CD4-positive, CD25-positive, alpha-beta regulatory T cell (primary cell): ENCODE measurements around the gene TREML2. TPM values are rescaled to one million over a fixed set of nuclear protein-coding genes. Genes with fewer than 3 reads are reported as not detected.

Experiments
- ATAC-seq, 2 donors: fragments of 150-1000 bp; cut with Tn5 transposase; one replicate each; pipeline ENCODE4 v1.10.0; 2021; ENCODE audit warnings: low read depth in 2 of 2, moderate number of reproducible peaks in 2 of 2, moderate library complexity in 1 of 2
- DNase-seq, 3 donors: peaks; one replicate each; pipeline versions ENCODE4 v3.0.0 to v3.0.0-alpha.2; 2012 to 2022; ENCODE audit warnings: mixed read lengths in 1 of 3
- H3K27ac ChIP-seq: one replicate; pipeline ENCODE4 v1.7.0; 2013; ENCODE audit warnings: mild to moderate bottlenecking, low read length; ENCODE audit not compliant: insufficient read depth, poor library complexity, severe bottlenecking
- H3K27me3 ChIP-seq: one replicate; pipeline ENCODE4 v1.7.0; 2013; ENCODE audit warnings: low read length; ENCODE audit not compliant: control insufficient read depth, insufficient read depth
- H3K36me3 ChIP-seq: one replicate; pipeline ENCODE4 v1.7.0; 2013; ENCODE audit warnings: mild to moderate bottlenecking, low read length, moderate library complexity; ENCODE audit not compliant: control insufficient read depth, insufficient read depth
- H3K4me1 ChIP-seq: 2 replicates; pipeline ENCODE4 v1.7.0; 2013; ENCODE audit warnings: mild to moderate bottlenecking, low read length; ENCODE audit not compliant: insufficient read depth, control insufficient read depth, poor library complexity, severe bottlenecking
- H3K4me3 ChIP-seq: one replicate; pipeline ENCODE4 v1.7.0; 2013; ENCODE audit warnings: low read depth, mild to moderate bottlenecking, low read length, moderate library complexity
- H3K9me3 ChIP-seq, 2 experiments: 1 replicate in 1 of 2; 2 replicates in 1 of 2; pipeline ENCODE4 v1.7.0; 2013; ENCODE audit warnings: low read length in 2 of 2, mild to moderate bottlenecking in 1 of 2, moderate library complexity in 1 of 2; ENCODE audit not compliant: control insufficient read depth in 2 of 2
- H3K27ac Mint-ChIP-seq, 3 donors: one replicate each; pipeline ENCODE4 v1.8.0; 2020 to 2022; ENCODE audit warnings: mild to moderate bottlenecking in 3 of 3, mixed read lengths in 3 of 3, moderate library complexity in 2 of 3
- H3K27me3 Mint-ChIP-seq: one replicate; pipeline ENCODE4 v1.8.0; 2022; ENCODE audit warnings: mild to moderate bottlenecking, mixed read lengths
- H3K36me3 Mint-ChIP-seq: one replicate; pipeline ENCODE4 v1.8.0; 2020; ENCODE audit warnings: mixed read lengths
- H3K4me1 Mint-ChIP-seq, 4 donors: one replicate each; pipeline ENCODE4 v1.8.0; 2020 to 2022; ENCODE audit warnings: mixed read lengths in 4 of 4, mild to moderate bottlenecking in 1 of 4
- H3K4me3 Mint-ChIP-seq, 4 donors: one replicate each; pipeline ENCODE4 v1.8.0; 2020 to 2022; ENCODE audit warnings: mild to moderate bottlenecking in 4 of 4, mixed read lengths in 4 of 4, moderate library complexity in 3 of 4
- H3K9me3 Mint-ChIP-seq, 7 donors: one replicate each; pipeline ENCODE4 v1.8.0; 2020 to 2022; ENCODE audit warnings: mixed read lengths in 7 of 7, mild to moderate bottlenecking in 3 of 7, moderate library complexity in 2 of 7
- polyA plus RNA-seq, 4 donors: library from polyadenylated mRNA; unstranded; fragments of 300-500 nt; fragmentation: Illumina TruSeq; gene quantifications; one replicate each; pipeline ENCODE4 v1.2.3, GENCODE V29; 2021
- total RNA-seq: library from RNA; stranded (reverse); gene quantifications from one replicate; pipeline ENCODE4 v1.2.3, GENCODE V29; 2022

Gene TREML2
- total and polyA plus RNA-seq, 5 donors from 2014 or later = 0.64 to 1.7 (median 1.4) TPM

DNA sequence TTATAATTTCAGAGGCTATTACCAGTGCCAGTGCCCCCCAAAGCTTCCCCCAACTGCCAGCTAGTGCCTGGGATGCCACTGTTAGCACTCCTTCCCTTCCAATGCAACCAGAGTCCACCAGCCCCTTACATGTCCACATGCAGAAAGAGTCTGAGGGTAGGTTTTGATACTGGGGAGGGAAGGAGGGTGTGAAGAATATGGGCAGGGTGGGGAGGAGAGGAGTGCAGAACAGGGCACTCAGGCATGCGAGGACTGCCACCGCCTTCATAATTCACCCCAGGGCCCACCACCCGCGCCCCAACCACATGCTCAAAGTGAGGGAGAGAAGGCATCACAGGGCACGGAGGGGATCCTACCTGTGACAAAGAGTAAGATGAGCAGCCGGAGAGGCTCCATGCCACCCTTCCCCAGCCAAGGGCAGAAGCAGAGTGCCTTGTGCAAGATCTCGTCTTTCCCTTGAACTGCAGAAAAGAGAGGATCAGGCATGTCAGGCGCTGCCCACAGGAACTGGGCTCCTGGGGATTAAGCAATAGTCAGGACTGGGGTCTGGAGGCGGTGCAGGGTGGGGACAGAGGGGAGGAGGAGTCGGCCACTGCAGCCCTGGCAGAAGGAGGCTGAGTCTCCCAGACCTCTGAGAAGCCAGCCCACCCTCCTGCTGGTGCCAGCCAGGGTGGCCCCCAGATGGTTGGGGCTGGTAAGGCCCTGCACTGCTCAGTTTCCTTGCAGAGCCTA lies 38.1 kb downstream of the TREML2 start, which contains the start of gene TREM2:
TREM2 (minus strand) TSS at position 430 of the 732 bp plus-strand sequence; CDS start at position 396, 34 bp downstream.
- peaks cover 0 to 1% (median 0%) of the 10 kb centered on the region in 7 donors for H3K9me3 Mint-ChIP-seq
- ATAC-seq = no peak
- no peak within 1 kb of the TSS for H3K27ac ChIP-seq
- peaks cover 0 to 2% (median 0%) of the 10 kb centered on the region in 4 donors for H3K4me1 Mint-ChIP-seq
- no peak within 1 kb of the TSS for H3K27ac Mint-ChIP-seq
- no peaks in the 10 kb centered on the region for H3K27me3 Mint-ChIP-seq
- DNase-seq = no peak
- no peaks in the 10 kb centered on the region for H3K36me3 ChIP-seq
- no peaks in the 10 kb centered on the region for H3K9me3 ChIP-seq
- no peaks in the 10 kb centered on the region for H3K27me3 ChIP-seq
- no peak within 1 kb of the TSS for H3K4me3 ChIP-seq
- H3K36me3 Mint-ChIP-seq = no peaks in the 10 kb centered on the region
- H3K4me1 ChIP-seq = no peaks in the 10 kb centered on the region
- no peak within 1 kb of the TSS for H3K4me3 Mint-ChIP-seq

GRCh38 chr6:41161851-41162552 lies 38.9 kb downstream of the TREML2 start:
- Mint-ChIP-seq H3K27ac (no peak overlapping the region), H3K36me3 (no peaks in the 10 kb centered on the region), H3K4me3 (no peak overlapping the region), H3K4me1 (peaks cover 0 to 2% (median 0%) of the 10 kb centered on the region in 4 donors), H3K9me3 (peaks cover 0 to under 1% (median 0%) of the 10 kb centered on the region in 7 donors), H3K27me3 (no peaks in the 10 kb centered on the region)
- H3K36me3 ChIP-seq = no peaks in the 10 kb centered on the region
- H3K4me1 ChIP-seq = no peaks in the 10 kb centered on the region
- ATAC-seq (no peak), DNase-seq (no peak)
- no peaks in the 10 kb centered on the region for H3K9me3 ChIP-seq
- no peak overlapping the region for H3K4me3 ChIP-seq
- H3K27ac ChIP-seq = no peak overlapping the region
- no peaks in the 10 kb centered on the region for H3K27me3 ChIP-seq

GRCh38 chr6:41161380-41161779 lies 39.6 kb downstream of the TREML2 start:
- Histone ChIP-seq H3K9me3 (no peaks in the 10 kb centered on the region), H3K4me3 (no peak overlapping the region), H3K4me1 (no peaks in the 10 kb centered on the region), H3K27me3 (no peaks in the 10 kb centered on the region), H3K36me3 (no peaks in the 10 kb centered on the region), H3K27ac (no peak overlapping the region)
- H3K4me1 Mint-ChIP-seq = peaks cover 0 to 2% (median 0%) of the 10 kb centered on the region in 4 donors
- H3K27me3 Mint-ChIP-seq = peaks cover 2% of the 10 kb centered on the region
- no peaks in the 10 kb centered on the region for H3K36me3 Mint-ChIP-seq
- ATAC-seq = no peak
- H3K9me3 Mint-ChIP-seq = peaks cover 0 to 2% (median 0%) of the 10 kb centered on the region in 7 donors
- DNase-seq = no peak
- no peak overlapping the region for H3K4me3 Mint-ChIP-seq
- H3K27ac Mint-ChIP-seq = no peak overlapping the region

DNA sequence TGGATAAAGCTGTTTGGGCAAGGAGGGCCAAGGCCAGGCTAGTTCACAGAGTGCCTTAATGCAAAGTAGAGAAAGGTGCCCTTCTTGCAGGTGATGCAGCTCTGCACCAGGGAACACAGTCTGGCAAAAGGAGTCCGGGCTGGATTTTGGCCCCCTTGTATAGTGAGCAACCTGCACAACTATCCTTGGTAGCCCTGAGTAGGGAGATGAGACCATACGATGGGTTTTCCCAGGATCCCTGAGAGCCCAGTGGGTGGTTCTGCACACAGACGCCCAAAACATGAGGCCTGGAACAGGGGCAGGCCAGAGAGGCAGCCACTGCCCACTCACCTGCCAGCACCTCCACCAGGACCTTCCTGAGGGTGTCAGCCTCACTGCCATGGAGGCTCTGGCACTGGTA lies 40.0 kb downstream of the TREML2 start:
- no peak overlapping the region for H3K4me3 Mint-ChIP-seq
- peaks cover 0 to 2% (median 0%) of the 10 kb centered on the region in 7 donors for H3K9me3 Mint-ChIP-seq
- peaks cover 7% of the 10 kb centered on the region for H3K27me3 Mint-ChIP-seq
- H3K4me3 ChIP-seq = no peak overlapping the region
- no peaks in the 10 kb centered on the region for H3K36me3 ChIP-seq
- H3K27ac Mint-ChIP-seq = no peak overlapping the region
- no peaks in the 10 kb centered on the region for H3K9me3 ChIP-seq
- DNase-seq (no peak), ATAC-seq (no peak)
- H3K36me3 Mint-ChIP-seq = no peaks in the 10 kb centered on the region
- no peak overlapping the region for H3K27ac ChIP-seq
- peaks cover 0 to 2% (median 0%) of the 10 kb centered on the region in 4 donors for H3K4me1 Mint-ChIP-seq
- no peaks in the 10 kb centered on the region for H3K27me3 ChIP-seq
- no peaks in the 10 kb centered on the region for H3K4me1 ChIP-seq

DNA sequence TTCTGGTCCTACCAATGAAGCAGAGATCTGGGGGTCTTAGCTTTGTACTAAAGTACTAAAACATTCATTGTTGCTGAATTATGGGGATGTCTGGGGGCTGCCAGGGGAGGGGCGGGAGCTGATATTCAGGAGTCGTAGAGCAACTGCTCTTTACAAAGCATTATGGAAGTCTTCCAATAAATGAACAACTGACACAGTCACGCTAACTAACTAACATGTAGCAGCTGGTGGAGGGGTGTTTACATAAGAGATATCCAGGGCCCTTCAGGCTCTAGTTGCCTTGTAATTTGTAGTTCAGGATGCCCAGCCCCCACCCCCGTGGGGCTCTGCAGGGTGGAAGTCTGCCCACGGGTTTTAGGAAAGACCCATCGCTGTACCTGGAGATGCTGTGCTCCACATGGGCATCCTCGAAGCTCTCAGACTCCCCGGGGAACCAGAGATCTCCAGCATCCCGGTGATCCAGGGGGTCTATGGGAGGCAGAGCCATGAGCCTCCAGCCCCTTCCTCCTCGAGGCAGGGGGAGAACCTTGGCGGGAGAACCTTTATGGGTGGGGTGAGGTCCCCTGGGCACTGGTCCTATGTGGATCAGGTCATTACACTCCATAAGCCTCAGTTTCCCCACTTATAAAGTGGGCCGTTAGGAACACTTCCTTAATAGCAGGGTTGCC lies 41.4 kb downstream of the TREML2 start:
- H3K4me1 Mint-ChIP-seq = peaks cover 0 to 3% (median under 1%) of the 10 kb centered on the region in 4 donors
- DNase-seq = no peak
- no peaks in the 10 kb centered on the region for H3K4me1 ChIP-seq
- H3K4me3 ChIP-seq = no peak overlapping the region
- H3K4me3 Mint-ChIP-seq = no peak overlapping the region
- H3K36me3 Mint-ChIP-seq = no peaks in the 10 kb centered on the region
- H3K9me3 ChIP-seq = no peaks in the 10 kb centered on the region
- no peak for ATAC-seq
- no peaks in the 10 kb centered on the region for H3K36me3 ChIP-seq
- H3K27me3 Mint-ChIP-seq = peaks cover 11% of the 10 kb centered on the region
- H3K9me3 Mint-ChIP-seq = peaks cover 0 to 2% (median 0%) of the 10 kb centered on the region in 7 donors
- no peak overlapping the region for H3K27ac ChIP-seq
- no peaks in the 10 kb centered on the region for H3K27me3 ChIP-seq
- no peak overlapping the region for H3K27ac Mint-ChIP-seq

- Histone ChIP-seq H3K4me3 (no peak overlapping the region), H3K27me3 (no peaks in the 10 kb centered on the region), H3K36me3 (no peaks in the 10 kb centered on the region), H3K9me3 (no peaks in the 10 kb centered on the region), H3K4me1 (no peaks in the 10 kb centered on the region), H3K27ac (no peak overlapping the region)
- Mint-ChIP-seq H3K9me3 (peaks cover 0 to 2% (median 0%) of the 10 kb centered on the region in 7 donors), H3K36me3 (no peaks in the 10 kb centered on the region), H3K4me3 (no peak overlapping the region), H3K4me1 (peaks cover 0 to 3% (median under 1%) of the 10 kb centered on the region in 4 donors), H3K27me3 (peaks cover 11% of the 10 kb centered on the region), H3K27ac (no peak overlapping the region)
- ATAC-seq = no peak
- DNase-seq = no peak
Observed at GRCh38 chr6:41157323-41157722, 43.6 kb downstream of the TREML2 start.

- no peaks in the 10 kb centered on the region for H3K9me3 ChIP-seq
- Mint-ChIP-seq H3K36me3 (no peaks in the 10 kb centered on the region), H3K27ac (no peak overlapping the region), H3K9me3 (peaks cover 0 to 2% (median 0%) of the 10 kb centered on the region in 7 donors), H3K4me3 (no peak overlapping the region), H3K27me3 (peaks cover 11% of the 10 kb centered on the region), H3K4me1 (peaks cover 0 to 3% (median under 1%) of the 10 kb centered on the region in 4 donors)
- ATAC-seq (no peak), DNase-seq (no peak)
- no peaks in the 10 kb centered on the region for H3K27me3 ChIP-seq
- no peaks in the 10 kb centered on the region for H3K36me3 ChIP-seq
- H3K27ac ChIP-seq = no peak overlapping the region
- H3K4me1 ChIP-seq = no peaks in the 10 kb centered on the region
- no peak overlapping the region for H3K4me3 ChIP-seq
Observed at GRCh38 chr6:41156771-41157170, 44.2 kb downstream of the TREML2 start.
